HG02759 (cell line): ENCODE data around the gene TACR2.

ENCODE experiments used
- ATAC-seq: cut with Tn5 transposase; IDR thresholded peaks from one replicate; pipeline ENCODE4 v1.9.1; 2021; ENCODE audit warnings: mild to moderate bottlenecking, moderate library complexity; ENCODE audit not compliant: unreplicated experiment

TACR2 gene

GRCh38 chr10:69421611-69422308, 5.0 kb upstream of the TACR2 start:
- ATAC-seq = no peak

GRCh38 chr10:69419744-69420126, 3.0 kb upstream of the TACR2 start:
- no peak for ATAC-seq

DNA sequence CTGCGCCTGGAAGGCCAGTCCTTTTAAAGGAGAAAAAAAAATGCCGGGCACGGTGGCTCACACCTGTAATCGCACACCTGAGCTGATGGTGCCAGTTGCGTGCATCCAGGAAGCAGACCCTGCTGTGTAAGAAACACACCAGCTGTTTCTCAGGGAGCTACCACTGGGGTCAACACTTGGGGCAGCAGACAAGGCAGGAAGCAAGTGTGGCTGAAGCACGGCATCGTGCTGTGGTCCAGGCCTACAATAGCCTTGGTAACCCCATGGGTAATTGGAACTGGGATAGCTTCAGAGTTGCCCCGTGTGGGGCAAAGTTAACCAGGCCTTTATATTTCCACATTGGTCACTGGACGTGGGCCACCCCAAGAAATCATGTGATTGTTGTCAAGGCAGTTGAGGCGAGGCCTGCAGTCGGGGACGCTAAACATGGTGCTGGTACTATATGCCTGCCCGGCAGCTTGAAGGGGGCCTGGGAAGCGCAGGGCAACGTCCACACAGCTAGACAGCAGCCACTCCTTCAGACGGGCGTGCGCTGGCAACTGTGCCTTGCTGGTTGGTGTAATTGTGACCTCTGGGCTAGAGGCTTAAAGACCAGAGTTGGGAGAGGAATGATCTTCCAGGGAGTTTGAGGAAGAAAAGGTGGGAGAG, 2.5 kb upstream of the TACR2 start:
- ATAC-seq = no peak

- no peak for ATAC-seq
These were observed 1.5 kb upstream of the TACR2 start for GRCh38 chr10:69418052-69418752.

DNA sequence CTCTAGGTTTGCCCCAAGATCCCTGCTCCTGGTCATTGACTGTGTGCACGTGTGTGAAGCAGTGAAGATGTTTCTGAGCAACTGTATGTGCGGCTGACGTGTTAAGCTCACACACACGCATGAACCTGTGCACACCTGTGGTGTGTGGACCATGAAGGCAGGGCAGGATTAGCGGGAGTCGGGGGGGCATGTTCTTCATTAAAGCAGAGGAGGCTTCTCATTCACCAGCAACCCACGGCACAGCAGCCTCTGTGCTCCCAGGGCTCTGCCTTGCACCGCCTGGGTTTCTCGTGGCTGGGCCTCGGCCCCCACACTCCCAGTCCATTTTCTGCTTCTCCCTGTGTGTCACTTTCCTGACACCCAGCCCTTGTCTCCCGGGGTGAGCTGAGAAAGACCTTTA, 824 bp upstream of the TACR2 start:
- no peak for ATAC-seq

DNA sequence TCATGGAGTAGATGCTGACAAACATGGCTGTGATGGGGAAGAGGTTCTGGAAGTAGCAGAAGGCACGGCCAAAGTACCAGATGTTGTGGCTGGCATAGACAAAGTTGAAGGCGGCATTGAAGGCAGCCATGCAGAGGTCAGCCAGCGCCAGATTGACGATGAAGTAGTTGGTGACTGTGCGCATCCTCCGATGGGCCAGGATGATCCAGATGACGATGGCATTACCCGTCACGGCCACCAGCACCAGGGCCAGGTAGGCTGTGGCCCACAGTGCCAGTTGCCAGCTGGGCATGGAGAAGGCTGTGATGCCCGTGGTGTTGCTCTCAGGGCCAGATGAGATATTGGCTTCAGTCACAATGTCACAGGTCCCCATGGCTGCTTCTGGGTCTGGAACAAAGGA, 767 bp downstream of the TACR2 start:
- ATAC-seq = no peak

DNA sequence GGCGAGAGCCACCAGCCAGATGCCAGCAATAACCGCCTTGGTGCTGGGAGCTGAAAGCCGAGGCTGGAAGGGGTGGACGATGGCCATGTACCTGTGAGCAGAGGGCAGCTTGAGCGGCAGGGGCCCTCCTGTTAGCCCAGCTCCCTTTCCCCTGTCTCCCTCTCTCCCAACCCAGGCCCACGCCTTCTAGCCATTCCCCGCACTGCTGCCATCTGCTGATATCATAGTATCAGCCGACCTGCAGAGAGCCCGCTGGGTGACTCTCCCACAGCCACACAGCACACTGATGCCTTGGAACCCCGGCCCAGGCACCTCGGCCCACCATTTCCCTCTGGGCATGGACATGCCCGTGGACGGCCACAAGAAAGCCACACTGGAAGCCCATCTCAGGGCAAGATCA, 1.7 kb downstream of the TACR2 start:
- ATAC-seq = no peak

GRCh38 chr10:69414036-69415018, 2.4 kb downstream of the TACR2 start:
- no peak for ATAC-seq

DNA sequence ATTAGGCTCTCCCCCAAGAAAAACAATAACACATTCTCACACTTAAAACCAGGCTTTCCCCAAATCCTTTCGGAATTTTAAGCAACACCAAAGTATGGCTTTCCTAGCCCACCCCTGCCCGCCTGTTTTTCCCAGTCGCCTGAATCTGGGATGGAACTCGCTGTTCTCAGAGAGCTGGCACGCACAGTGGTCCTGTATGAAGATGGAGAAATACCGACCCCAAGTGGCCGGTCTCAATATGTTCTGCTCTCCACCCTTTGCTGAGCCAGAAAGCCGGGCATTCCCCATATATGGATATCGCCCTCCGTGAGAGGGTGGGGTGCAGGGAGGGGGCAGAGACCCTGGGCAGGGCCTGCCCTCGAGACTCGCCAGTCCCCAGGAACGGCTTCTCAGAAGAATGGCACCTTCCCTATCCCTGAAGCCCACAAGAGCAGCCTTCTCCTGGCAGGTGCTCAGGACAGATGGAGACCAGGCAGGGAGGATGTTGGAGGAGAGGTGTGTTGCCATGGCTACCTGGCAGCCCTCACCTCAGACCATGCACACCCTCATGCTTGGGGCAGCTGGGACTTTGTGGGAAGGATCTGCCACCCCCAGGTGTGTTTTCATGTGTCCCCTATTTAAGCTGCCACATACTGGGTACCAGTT, 3.4 kb downstream of the TACR2 start:
- ATAC-seq = no peak

DNA sequence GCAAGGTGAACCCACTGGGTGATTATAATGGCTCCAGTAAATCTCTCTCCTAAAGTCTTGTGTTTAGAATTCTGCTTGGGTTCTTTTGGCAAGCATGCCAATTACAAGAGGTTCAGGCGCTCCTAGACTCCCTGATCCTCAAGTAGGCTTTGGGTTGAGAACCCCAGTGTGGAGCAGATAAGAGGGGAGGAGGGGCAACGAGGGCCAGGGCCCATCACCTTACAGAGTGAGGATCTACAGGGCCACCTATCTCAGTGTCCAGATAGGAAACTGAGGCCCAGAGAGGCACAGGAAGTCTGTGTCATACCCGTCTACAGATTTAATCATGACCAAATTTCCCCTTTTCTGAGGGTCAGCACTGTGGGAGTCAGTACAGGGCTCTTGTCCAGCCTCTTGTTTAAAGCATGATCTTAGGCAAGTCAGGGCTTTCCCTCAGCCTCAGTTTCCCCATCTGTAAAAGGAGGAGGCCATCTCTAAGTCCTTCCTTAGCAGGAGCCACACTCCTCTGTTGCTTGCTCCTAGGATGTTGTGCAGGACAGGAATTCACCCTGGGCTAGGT, 4.4 kb downstream of the TACR2 start:
- no peak for ATAC-seq

GRCh38 chr10:69411476-69411875, 5.2 kb downstream of the TACR2 start:
- no peak for ATAC-seq

DNA sequence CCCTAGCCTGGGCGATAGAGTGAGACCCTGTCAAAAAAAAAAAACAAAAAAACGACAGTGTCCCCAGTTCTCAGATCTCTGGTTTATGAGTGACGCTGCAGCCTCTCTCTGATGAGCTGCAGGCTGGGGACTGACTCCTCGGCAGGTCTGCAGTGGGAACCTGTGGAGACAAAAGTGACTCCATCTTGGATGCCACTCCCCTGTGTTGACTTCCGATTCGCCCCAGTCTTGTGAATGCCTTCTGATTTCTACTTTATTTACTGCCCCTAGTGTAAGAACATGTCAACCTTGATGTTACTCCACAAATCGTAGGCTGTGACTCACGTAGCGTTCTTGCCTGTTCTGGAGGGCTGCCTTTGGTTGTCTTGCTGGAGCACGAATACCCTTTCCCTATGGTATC, 6.2 kb downstream of the TACR2 start:
- no peak for ATAC-seq

- ATAC-seq = no peak
These were observed 6.8 kb downstream of the TACR2 start for GRCh38 chr10:69409968-69410367.

DNA sequence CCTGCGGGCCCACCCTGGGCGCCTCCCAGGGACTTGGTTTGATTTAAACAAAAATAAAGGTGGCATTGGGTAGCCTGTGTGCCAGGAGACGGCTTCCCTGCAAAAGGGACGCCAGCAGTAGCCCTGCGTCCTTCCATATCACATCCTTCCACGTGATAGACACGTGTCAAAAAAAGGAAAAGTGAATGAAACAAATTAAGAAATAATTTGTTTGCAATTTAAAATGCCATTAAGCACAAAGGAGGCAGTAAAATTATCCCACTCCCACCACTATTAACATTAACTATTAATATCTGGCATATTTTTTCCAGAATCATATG, 7.6 kb downstream of the TACR2 start:
- no peak for ATAC-seq

- ATAC-seq = peak; percentile 88
These were observed 8.2 kb downstream of the TACR2 start for GRCh38 chr10:69408318-69409175.

DNA sequence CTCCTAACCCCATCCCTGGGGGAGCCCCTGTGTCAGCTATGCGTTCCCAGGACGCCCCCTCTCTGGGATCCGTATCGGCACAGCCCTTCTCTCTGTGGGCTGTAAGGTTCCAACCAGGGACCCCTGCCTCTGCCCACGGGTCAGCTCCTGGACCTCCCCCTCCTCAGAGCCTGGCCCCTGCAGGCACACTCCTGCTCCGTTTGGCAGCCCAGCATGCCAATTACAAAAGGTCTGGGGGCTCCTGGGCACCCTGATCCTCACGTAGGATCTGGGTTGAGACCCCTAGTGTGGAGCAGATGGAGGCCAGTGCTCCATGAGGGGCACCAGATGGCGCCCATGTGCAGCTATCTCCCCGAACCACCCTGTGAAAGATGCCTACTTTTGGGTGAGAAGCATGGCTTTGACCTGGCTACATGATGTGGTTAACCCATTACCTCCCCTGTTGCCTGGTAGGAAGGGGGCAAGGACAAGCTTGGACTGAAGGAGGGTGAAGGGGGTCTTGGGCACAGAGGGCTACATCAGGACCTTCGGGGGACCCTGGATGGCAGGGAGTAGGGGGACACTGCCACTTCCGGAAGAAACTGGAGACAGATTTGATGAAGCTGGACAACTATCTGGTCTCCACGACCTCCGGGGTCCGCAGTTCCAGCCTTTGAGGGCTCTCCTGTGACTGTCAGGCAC, 9.0 kb downstream of the TACR2 start:
- ATAC-seq = no peak

GRCh38 chr10:69406816-69407580, 9.7 kb downstream of the TACR2 start:
- no peak for ATAC-seq

- no peak for ATAC-seq
These were observed 10.4 kb downstream of the TACR2 start for GRCh38 chr10:69406302-69406811.
